Stimulated activated CD8-positive, alpha-beta memory T cell treated with anti-CD3 and anti-CD28 coated beads, Interleukin-12 subunit alpha, Interleukin-12 subunit beta, amount 100 ng/mL, for 24 hours (primary cell): Measurements from ENCODE around the gene DAP3.
"Not testable (repeated sequence)": the region's sequence is repeated elsewhere in the genome, so short reads cannot be mapped to it uniquely, and the experiment has no call there.

Experiments
- DNase-seq: peaks from one replicate; pipeline ENCODE4 v3.0.0-alpha.2; 2020; ENCODE audit errors: extremely low read depth

The DAP3 gene

GRCh38 chr1:155718524-155719115 is 29.7 kb downstream of the DAP3 start:
- not testable (repeated sequence) for DNase-seq

GRCh38 chr1:155719703-155720102 is 30.8 kb downstream of the DAP3 start:
- no peak for DNase-seq

GRCh38 chr1:155725142-155725541 is 36.3 kb downstream of the DAP3 start:
- DNase-seq: no peak

GRCh38 chr1:155729031-155729898 is 40.4 kb downstream of the DAP3 start:
- DNase-seq: no peak

GRCh38 chr1:155740995-155741394 is 52.1 kb downstream of the DAP3 start:
- DNase-seq: no peak

GRCh38 chr1:155741908-155742307 is 53.0 kb downstream of the DAP3 start:
- no peak for DNase-seq

- no peak for DNase-seq
These were observed 55.9 kb downstream of the DAP3 start for GRCh38 chr1:155744711-155745283.

GRCh38 chr1:155745284-155746228 is 56.7 kb downstream of the DAP3 start:
- peak; percentile 99 for DNase-seq

- not testable (repeated sequence) for DNase-seq
These were observed 58.7 kb downstream of the DAP3 start for GRCh38 chr1:155747586-155747985.

- not testable (repeated sequence) for DNase-seq
These were observed 59.2 kb downstream of the DAP3 start for GRCh38 chr1:155748141-155748540.

- DNase-seq: not testable (repeated sequence)
These were observed 70.1 kb downstream of the DAP3 start for GRCh38 chr1:155759017-155759416.

GRCh38 chr1:155759966-155760630 is 71.2 kb downstream of the DAP3 start:
- DNase-seq: no peak

- DNase-seq: no peak
These were observed 72.0 kb downstream of the DAP3 start for GRCh38 chr1:155760751-155761475.

- DNase-seq: no peak
These were observed 73.0 kb downstream of the DAP3 start for GRCh38 chr1:155761736-155762405.

GRCh38 chr1:155763090-155763815 is 74.4 kb downstream of the DAP3 start:
- DNase-seq: not testable (repeated sequence)

GRCh38 chr1:155763989-155764388 is 75.1 kb downstream of the DAP3 start:
- DNase-seq: not testable (repeated sequence)

- not testable (repeated sequence) for DNase-seq
These were observed 78.6 kb downstream of the DAP3 start for GRCh38 chr1:155767399-155767989.

- no peak for DNase-seq
These were observed 80.4 kb downstream of the DAP3 start for GRCh38 chr1:155769257-155769656.

GRCh38 chr1:155773221-155773620 is 84.3 kb downstream of the DAP3 start:
- no peak for DNase-seq
